ENCODE results near the gene KLF13. TPM values are rescaled to one million over a fixed set of nuclear protein-coding genes. Genes with fewer than 3 reads are reported as not detected.

Gene KLF13
- total RNA-seq, 2 experiments from 2014 or later: 235 to 264 TPM

DNA sequence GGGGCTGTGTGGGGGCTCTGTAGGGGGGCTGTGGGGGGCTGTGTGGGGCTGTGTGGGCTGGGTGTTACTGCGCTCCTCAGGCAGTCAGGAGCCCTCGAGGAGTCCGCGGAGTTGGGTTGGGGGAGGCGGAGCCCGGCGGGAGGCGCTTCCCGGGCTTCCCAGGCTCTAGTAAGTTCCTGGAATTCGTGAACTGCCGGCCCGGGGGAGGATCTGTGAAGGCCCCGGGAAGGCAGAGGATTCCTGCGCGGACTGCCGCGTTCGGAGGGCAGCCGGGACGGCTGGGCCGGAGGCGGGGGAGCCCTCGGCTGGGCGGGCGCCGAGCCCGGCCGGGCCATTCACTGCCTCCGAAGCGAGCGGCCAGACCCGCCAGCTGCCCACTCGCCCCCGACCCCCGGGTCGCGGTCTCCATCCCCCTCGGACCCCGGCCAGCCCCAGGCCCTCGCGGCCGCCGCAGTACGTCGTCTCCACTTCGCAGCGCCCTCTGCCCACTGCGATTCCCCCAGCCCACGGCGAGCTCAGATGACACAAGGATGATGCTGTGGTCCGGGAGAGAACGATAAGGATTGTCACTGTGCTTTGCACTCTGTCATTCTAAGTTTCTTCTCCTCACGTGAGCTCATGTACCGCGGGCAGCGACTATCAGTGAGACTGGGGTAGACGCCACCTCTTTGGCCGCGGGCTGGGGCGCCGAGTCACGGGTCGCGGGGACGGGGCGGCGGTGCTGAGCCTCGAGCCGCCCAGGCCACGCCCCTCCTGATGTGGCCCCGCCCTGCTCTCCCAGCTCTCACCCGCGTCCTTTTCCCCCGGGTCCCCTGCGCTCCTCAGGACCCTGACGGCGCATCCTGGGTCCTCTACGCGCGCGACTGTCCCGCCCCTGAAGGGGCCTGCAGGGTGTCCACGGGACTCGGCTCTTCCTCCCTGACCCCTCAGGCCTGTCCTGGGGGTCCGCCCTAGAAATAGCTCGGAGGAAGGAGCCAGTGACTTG, 65.3 kb downstream of the KLF13 start:
- H3K4me1 Mint-ChIP-seq: peaks cover 53% of the 10 kb centered on the region
- peaks cover 4% of the 10 kb centered on the region for H3K27me3 Mint-ChIP-seq
- peaks cover 11% of the 10 kb centered on the region for H3K9me3 Mint-ChIP-seq
- peak; percentile 81 for DNase-seq
- peak overlapping the region; percentile 79 for H3K4me3 Mint-ChIP-seq
- peaks cover 17% of the 10 kb centered on the region for H3K36me3 Mint-ChIP-seq (ENCODE audit: low read depth)
- ChIA-PET CTCF (interaction anchor here (0.5 to 1.6 kb wide), 10 partner anchors 8 to 185 kb away, joined by 3 to 7 read pairs (median 4); no protein-coding TSS in a partner anchor), POLR2A (interaction anchor here (0.7 to 1.2 kb wide), 2 partner anchors 22 to 29 kb away, joined by 4 to 5 read pairs; no protein-coding TSS in a partner anchor)
- peak overlapping the region; percentile 89 for H3K27ac Mint-ChIP-seq

- Mint-ChIP-seq H3K9me3 (peaks cover 11% of the 10 kb centered on the region), H3K4me3 (peak overlapping the region; percentile 79), H3K27me3 (peaks cover 4% of the 10 kb centered on the region), H3K36me3 (ENCODE audit: low read depth) (peaks cover 16% of the 10 kb centered on the region), H3K27ac (peak overlapping the region; percentile 76), H3K4me1 (peaks cover 48% of the 10 kb centered on the region)
- POLR2A ChIA-PET: interaction anchor here (0.7 to 1.2 kb wide), 2 partner anchors 23 to 30 kb away, joined by 4 to 5 read pairs; no protein-coding TSS in a partner anchor
- DNase-seq: peak; percentile 12
- CTCF ChIA-PET: interaction anchor here (0.5 to 1.6 kb wide), 10 partner anchors 9 to 186 kb away, joined by 3 to 7 read pairs (median 4); no protein-coding TSS in a partner anchor
These were observed 66.2 kb downstream of the KLF13 start for GRCh38 chr15:31392761-31393401.

- CTCF ChIA-PET: no interaction called here
- H3K27me3 Mint-ChIP-seq: peaks cover 4% of the 10 kb centered on the region
- peak; percentile 6 for DNase-seq
- H3K4me3 Mint-ChIP-seq: peak overlapping the region; percentile 79
- POLR2A ChIA-PET: no interaction called here
- H3K36me3 Mint-ChIP-seq (ENCODE audit: low read depth): peaks cover 16% of the 10 kb centered on the region
- peaks cover 11% of the 10 kb centered on the region for H3K9me3 Mint-ChIP-seq
- H3K4me1 Mint-ChIP-seq: peaks cover 50% of the 10 kb centered on the region
- peak overlapping the region; percentile 80 for H3K27ac Mint-ChIP-seq
These were observed 66.9 kb downstream of the KLF13 start for GRCh38 chr15:31393444-31394091.

GRCh38 chr15:31396881-31397560, 70.4 kb downstream of the KLF13 start:
- no peaks in the 10 kb centered on the region for H3K36me3 Mint-ChIP-seq (ENCODE audit: low read depth)
- H3K4me1 Mint-ChIP-seq: peaks cover 56% of the 10 kb centered on the region
- no peak overlapping the region for H3K4me3 Mint-ChIP-seq
- H3K27ac Mint-ChIP-seq: peak overlapping the region; percentile 50
- POLR2A ChIA-PET: no interaction called here
- peaks cover 4% of the 10 kb centered on the region for H3K27me3 Mint-ChIP-seq
- no peaks in the 10 kb centered on the region for H3K9me3 Mint-ChIP-seq
- DNase-seq: peak; percentile 4
- CTCF ChIA-PET: interaction anchor here (1.3 to 2.3 kb wide), 2 partner anchors 11 to 15 kb away, joined by 3 to 7 read pairs; no protein-coding TSS in a partner anchor

DNA sequence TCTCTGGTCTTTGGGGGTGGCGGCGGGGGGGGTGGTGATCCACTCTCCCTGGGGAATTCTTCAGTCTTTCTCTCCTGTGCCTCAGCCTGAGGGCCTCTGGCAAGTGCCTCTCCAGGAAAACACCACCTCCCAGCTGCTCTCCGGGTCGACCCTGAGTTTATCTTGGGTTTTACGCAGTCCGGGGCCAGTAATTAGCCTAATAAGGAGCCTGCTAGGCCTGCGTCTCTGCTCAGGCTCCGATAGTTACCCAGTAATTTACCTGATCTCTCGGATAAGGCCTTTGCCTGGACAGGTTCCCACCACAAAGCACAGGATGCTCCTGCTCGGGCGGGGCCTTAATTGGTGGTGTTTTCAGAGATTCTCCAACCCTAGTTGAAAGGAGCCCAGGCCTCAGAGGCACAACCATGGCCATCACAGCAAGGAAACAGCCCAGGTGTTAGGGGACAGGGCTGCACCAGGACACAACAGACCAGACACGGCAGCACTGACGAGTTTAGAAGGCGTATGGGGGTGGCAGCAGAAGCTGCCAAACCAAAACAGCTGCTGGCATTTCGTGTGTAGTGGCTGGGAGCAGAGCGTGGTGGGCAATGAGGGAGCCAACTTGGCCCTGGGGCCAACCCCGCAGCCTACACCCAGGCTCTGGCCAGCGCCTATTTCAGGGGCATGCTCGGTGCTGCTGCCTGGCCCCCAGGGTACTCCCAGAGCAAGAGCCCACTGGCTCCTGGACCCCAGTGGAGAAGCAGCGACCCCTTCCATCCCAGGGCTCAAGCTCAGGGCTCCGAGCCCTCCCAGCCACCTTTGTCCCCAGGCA, 71.4 kb downstream of the KLF13 start:
- Mint-ChIP-seq H3K27ac (peak overlapping the region; percentile 77), H3K4me3 (no peak overlapping the region), H3K36me3 (ENCODE audit: low read depth) (no peaks in the 10 kb centered on the region), H3K9me3 (no peaks in the 10 kb centered on the region), H3K27me3 (peaks cover 4% of the 10 kb centered on the region), H3K4me1 (peaks cover 54% of the 10 kb centered on the region)
- DNase-seq: peak; percentile 5
- POLR2A ChIA-PET: no interaction called here
- CTCF ChIA-PET: interaction anchor here (1.2 to 2.3 kb wide), 8 partner anchors 9 to 76 kb away, joined by 3 to 7 read pairs (median 4); no protein-coding TSS in a partner anchor

GRCh38 chr15:31398677-31399301, 72.2 kb downstream of the KLF13 start:
- peak overlapping the region; percentile 50 for H3K27ac Mint-ChIP-seq
- ChIA-PET CTCF (interaction anchor here (1.2 to 2.3 kb wide), 8 partner anchors 10 to 75 kb away, joined by 3 to 7 read pairs (median 4); no protein-coding TSS in a partner anchor), POLR2A (no interaction called here)
- peaks cover 2% of the 10 kb centered on the region for H3K27me3 Mint-ChIP-seq
- peaks cover 52% of the 10 kb centered on the region for H3K4me1 Mint-ChIP-seq
- DNase-seq: peak; percentile 9
- H3K4me3 Mint-ChIP-seq: no peak overlapping the region
- no peaks in the 10 kb centered on the region for H3K9me3 Mint-ChIP-seq
- no peaks in the 10 kb centered on the region for H3K36me3 Mint-ChIP-seq (ENCODE audit: low read depth)

GRCh38 chr15:31399544-31400171, 73.0 kb downstream of the KLF13 start:
- Mint-ChIP-seq H3K4me3 (no peak overlapping the region), H3K4me1 (peaks cover 59% of the 10 kb centered on the region), H3K27ac (peak overlapping the region; percentile 41), H3K27me3 (no peaks in the 10 kb centered on the region), H3K36me3 (ENCODE audit: low read depth) (no peaks in the 10 kb centered on the region), H3K9me3 (peaks cover 3% of the 10 kb centered on the region)
- peak; percentile 4 for DNase-seq
- ChIA-PET CTCF (interaction anchor here (1.1 to 1.7 kb wide), 5 partner anchors 10 to 40 kb away, joined by 3 to 5 read pairs (median 4); no protein-coding TSS in a partner anchor), POLR2A (no interaction called here)

GRCh38 chr15:31400222-31400927, 73.7 kb downstream of the KLF13 start:
- DNase-seq: no peak
- Mint-ChIP-seq H3K36me3 (ENCODE audit: low read depth) (peaks cover under 1% of the 10 kb centered on the region), H3K27ac (peak overlapping the region; percentile 41), H3K27me3 (no peaks in the 10 kb centered on the region), H3K4me3 (no peak overlapping the region), H3K9me3 (peaks cover 3% of the 10 kb centered on the region), H3K4me1 (peaks cover 65% of the 10 kb centered on the region)
- CTCF ChIA-PET: interaction anchor here (0.9 to 1.1 kb wide), 4 partner anchors 34 to 133 kb away, joined by 3 to 4 read pairs (median 3); no protein-coding TSS in a partner anchor
- POLR2A ChIA-PET: no interaction called here

DNA sequence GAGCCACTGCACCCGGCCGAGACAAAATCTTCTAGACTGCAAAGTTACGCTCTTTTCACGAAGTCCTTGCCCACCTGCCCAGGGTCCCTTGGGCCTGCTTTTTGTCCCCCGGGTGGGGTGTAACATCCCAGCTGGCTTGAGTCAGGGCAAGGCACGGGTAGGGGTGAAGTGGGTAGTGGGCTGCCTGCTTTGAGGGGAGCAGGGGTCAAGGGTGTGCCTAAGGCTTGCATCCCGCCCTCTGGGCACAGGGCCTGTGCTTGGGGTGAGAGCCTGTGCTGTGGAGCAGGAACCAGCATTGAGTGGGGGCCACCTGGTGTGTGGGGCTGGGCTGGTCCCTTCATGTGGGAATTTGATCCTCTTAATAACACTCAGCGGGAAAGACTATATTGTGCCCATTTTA, 74.6 kb downstream of the KLF13 start:
- no peak for DNase-seq
- Mint-ChIP-seq H3K36me3 (ENCODE audit: low read depth) (peaks cover 7% of the 10 kb centered on the region), H3K27ac (peak overlapping the region; percentile 1), H3K4me1 (peaks cover 71% of the 10 kb centered on the region), H3K4me3 (no peak overlapping the region), H3K27me3 (no peaks in the 10 kb centered on the region), H3K9me3 (peaks cover 7% of the 10 kb centered on the region)
- ChIA-PET POLR2A (no interaction called here), CTCF (interaction anchor here (1.0 to 1.2 kb wide), 3 partner anchors 9 to 134 kb away, joined by 3 read pairs; no protein-coding TSS in a partner anchor)

DNA sequence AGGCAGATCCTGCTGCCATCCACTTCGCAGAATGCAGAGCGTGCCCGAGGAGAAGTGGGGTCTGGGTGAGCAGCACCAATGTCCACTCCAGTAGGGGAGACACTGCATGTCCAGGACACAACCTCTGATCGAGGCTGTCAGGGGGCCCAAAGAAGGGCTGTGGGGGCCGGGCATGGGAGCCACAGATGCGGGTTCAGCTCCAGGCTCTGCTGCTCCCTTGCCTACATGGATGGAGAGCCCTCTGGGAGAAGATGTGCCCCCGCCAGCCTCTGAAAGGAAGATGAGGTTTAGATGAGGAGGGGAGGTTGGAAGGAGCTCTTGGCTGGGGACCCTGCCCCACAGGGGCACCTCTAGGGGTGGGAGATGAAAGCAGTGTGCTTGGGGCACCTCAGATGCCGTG, 75.4 kb downstream of the KLF13 start:
- H3K27ac Mint-ChIP-seq: no peak overlapping the region

More for the DNA sequence above, 75.4 kb downstream of the KLF13 start:
- H3K4me3 Mint-ChIP-seq: no peak overlapping the region
- H3K36me3 Mint-ChIP-seq (ENCODE audit: low read depth): peaks cover 11% of the 10 kb centered on the region
- ChIA-PET CTCF (interaction anchor here (1.2 to 1.6 kb wide), 2 partner anchors 10 to 20 kb away, joined by 3 read pairs; no protein-coding TSS in a partner anchor), POLR2A (no interaction called here)
- peaks cover 72% of the 10 kb centered on the region for H3K4me1 Mint-ChIP-seq
- peaks cover 2% of the 10 kb centered on the region for H3K27me3 Mint-ChIP-seq
- DNase-seq: no peak
- peaks cover 11% of the 10 kb centered on the region for H3K9me3 Mint-ChIP-seq
